Dendritic cell treated with granulocyte-macrophage colony-stimulating factor and Interleukin-4, amounts not matched to agents 40 ng/mL and 50 ng/mL, for 4 days (primary cell): Measurements from ENCODE around the gene PRR11.
"Not testable (repeated sequence)": the region's sequence is repeated elsewhere in the genome, so short reads cannot be mapped to it uniquely, and the experiment has no call there.

Experiments
- H3K27ac Mint-ChIP-seq: one replicate; pipeline ENCODE4 v1.8.0; 2022; ENCODE audit warnings: mild to moderate bottlenecking, mixed read lengths
- H3K27me3 Mint-ChIP-seq: one replicate; pipeline ENCODE4 v1.8.0; 2022; ENCODE audit warnings: mild to moderate bottlenecking, mixed read lengths
- H3K36me3 Mint-ChIP-seq: one replicate; pipeline ENCODE4 v1.8.0; 2022; ENCODE audit warnings: low read depth, mixed read lengths
- H3K4me1 Mint-ChIP-seq: one replicate; pipeline ENCODE4 v1.8.0; 2022; ENCODE audit warnings: low read depth, mixed read lengths
- H3K4me3 Mint-ChIP-seq: one replicate; pipeline ENCODE4 v1.8.0; 2022; ENCODE audit warnings: mild to moderate bottlenecking, moderate library complexity, mixed read lengths
- H3K9me3 Mint-ChIP-seq: one replicate; pipeline ENCODE4 v1.8.0; 2022; ENCODE audit warnings: mixed read lengths
- intact Hi-C: fragments of 100-400 bp; cut with micrococcal nuclease; formaldehyde crosslinking; loops from one replicate; pipeline ENCODE4 v1.15.0; 2022

Gene PRR11

GRCh38 chr17:59167571-59168001, 12.0 kb downstream of the PRR11 start:
- intact Hi-C loops, result no loop called here
- no peak overlapping the region for H3K27ac Mint-ChIP-seq
- H3K4me1 Mint-ChIP-seq, result peaks cover 16% of the 10 kb centered on the region
- no peak overlapping the region for H3K4me3 Mint-ChIP-seq
- no peaks in the 10 kb centered on the region for H3K27me3 Mint-ChIP-seq
- no peaks in the 10 kb centered on the region for H3K9me3 Mint-ChIP-seq
- H3K36me3 Mint-ChIP-seq, result peaks cover 17% of the 10 kb centered on the region

- Mint-ChIP-seq H3K4me3 (no peak overlapping the region), H3K27me3 (no peaks in the 10 kb centered on the region), H3K9me3 (no peaks in the 10 kb centered on the region), H3K27ac (no peak overlapping the region), H3K4me1 (no peaks in the 10 kb centered on the region), H3K36me3 (peaks cover 41% of the 10 kb centered on the region)
- intact Hi-C loops, result no loop called here
Observed at GRCh38 chr17:59172436-59173004, 17.0 kb downstream of the PRR11 start.

- Mint-ChIP-seq H3K4me1 (no peaks in the 10 kb centered on the region), H3K4me3 (no peak overlapping the region), H3K9me3 (no peaks in the 10 kb centered on the region), H3K27me3 (no peaks in the 10 kb centered on the region), H3K27ac (no peak overlapping the region), H3K36me3 (peaks cover 45% of the 10 kb centered on the region)
- intact Hi-C loops, result no loop called here
Observed at GRCh38 chr17:59174671-59175070, 19.1 kb downstream of the PRR11 start.

GRCh38 chr17:59175076-59175475, 19.5 kb downstream of the PRR11 start:
- no peaks in the 10 kb centered on the region for H3K27me3 Mint-ChIP-seq
- no peak overlapping the region for H3K4me3 Mint-ChIP-seq
- H3K27ac Mint-ChIP-seq, result no peak overlapping the region
- peaks cover 49% of the 10 kb centered on the region for H3K36me3 Mint-ChIP-seq
- intact Hi-C loops, result no loop called here
- H3K4me1 Mint-ChIP-seq, result no peaks in the 10 kb centered on the region
- no peaks in the 10 kb centered on the region for H3K9me3 Mint-ChIP-seq

GRCh38 chr17:59178266-59178985, 22.9 kb downstream of the PRR11 start:
- H3K4me3 Mint-ChIP-seq, result no peak overlapping the region
- H3K27me3 Mint-ChIP-seq, result no peaks in the 10 kb centered on the region
- H3K27ac Mint-ChIP-seq, result no peak overlapping the region
- peaks cover 50% of the 10 kb centered on the region for H3K36me3 Mint-ChIP-seq
- intact Hi-C loops, result no loop called here
- H3K4me1 Mint-ChIP-seq, result no peaks in the 10 kb centered on the region
- no peaks in the 10 kb centered on the region for H3K9me3 Mint-ChIP-seq

- H3K4me1 Mint-ChIP-seq, H3K27me3 Mint-ChIP-seq, H3K9me3 Mint-ChIP-seq, H3K27ac Mint-ChIP-seq, H3K4me3 Mint-ChIP-seq, intact Hi-C loops: not testable (repeated sequence)
- peaks cover 39% of the 10 kb centered on the region for H3K36me3 Mint-ChIP-seq
Observed at GRCh38 chr17:59179601-59180000, 24.1 kb downstream of the PRR11 start.

GRCh38 chr17:59180626-59181025, 25.1 kb downstream of the PRR11 start:
- intact Hi-C loops, result no loop called here
- Mint-ChIP-seq H3K4me1 (no peaks in the 10 kb centered on the region), H3K27ac (no peak overlapping the region), H3K36me3 (peaks cover 42% of the 10 kb centered on the region), H3K27me3 (no peaks in the 10 kb centered on the region), H3K4me3 (no peak overlapping the region), H3K9me3 (no peaks in the 10 kb centered on the region)

- Mint-ChIP-seq H3K4me3 (no peak overlapping the region), H3K36me3 (peaks cover 47% of the 10 kb centered on the region), H3K27ac (no peak overlapping the region), H3K9me3 (no peaks in the 10 kb centered on the region), H3K27me3 (no peaks in the 10 kb centered on the region), H3K4me1 (no peaks in the 10 kb centered on the region)
- intact Hi-C loops, result no loop called here
Observed at GRCh38 chr17:59181481-59181880, 25.9 kb downstream of the PRR11 start.

- H3K4me3 Mint-ChIP-seq, result no peak overlapping the region
- peaks cover 52% of the 10 kb centered on the region for H3K36me3 Mint-ChIP-seq
Observed at GRCh38 chr17:59185997-59186396, 30.5 kb downstream of the PRR11 start.

GRCh38 chr17:59186850-59187249, 31.3 kb downstream of the PRR11 start:
- intact Hi-C loops, result no loop called here

More at GRCh38 chr17:59185997-59186396, 30.5 kb downstream of the PRR11 start:
- Mint-ChIP-seq H3K4me1 (no peaks in the 10 kb centered on the region), H3K9me3 (no peaks in the 10 kb centered on the region), H3K27me3 (no peaks in the 10 kb centered on the region), H3K27ac (no peak overlapping the region)
- intact Hi-C loops, result no loop called here

GRCh38 chr17:59190806-59191205, 35.3 kb downstream of the PRR11 start:
- Mint-ChIP-seq H3K4me3 (no peak overlapping the region), H3K4me1 (no peaks in the 10 kb centered on the region), H3K9me3 (no peaks in the 10 kb centered on the region), H3K36me3 (peaks cover 52% of the 10 kb centered on the region), H3K27me3 (no peaks in the 10 kb centered on the region), H3K27ac (no peak overlapping the region)
- intact Hi-C loops, result no loop called here

More at GRCh38 chr17:59186850-59187249, 31.3 kb downstream of the PRR11 start:
- Mint-ChIP-seq H3K9me3 (no peaks in the 10 kb centered on the region), H3K4me1 (no peaks in the 10 kb centered on the region), H3K27me3 (no peaks in the 10 kb centered on the region), H3K4me3 (no peak overlapping the region), H3K27ac (no peak overlapping the region), H3K36me3 (peaks cover 51% of the 10 kb centered on the region)

GRCh38 chr17:59193336-59193862, 37.9 kb downstream of the PRR11 start:
- Mint-ChIP-seq H3K9me3 (no peaks in the 10 kb centered on the region), H3K36me3 (peaks cover 34% of the 10 kb centered on the region), H3K27me3 (no peaks in the 10 kb centered on the region), H3K4me1 (no peaks in the 10 kb centered on the region), H3K4me3 (no peak overlapping the region), H3K27ac (no peak overlapping the region)
- intact Hi-C loops, result no loop called here

GRCh38 chr17:59199398-59199797, 43.9 kb downstream of the PRR11 start:
- no peaks in the 10 kb centered on the region for H3K27me3 Mint-ChIP-seq
- intact Hi-C loops, result no loop called here
- peaks cover 22% of the 10 kb centered on the region for H3K36me3 Mint-ChIP-seq
- no peak overlapping the region for H3K4me3 Mint-ChIP-seq
- no peaks in the 10 kb centered on the region for H3K4me1 Mint-ChIP-seq
- no peaks in the 10 kb centered on the region for H3K9me3 Mint-ChIP-seq
- H3K27ac Mint-ChIP-seq, result no peak overlapping the region

GRCh38 chr17:59202320-59202719, 46.8 kb downstream of the PRR11 start:
- Mint-ChIP-seq H3K4me3 (no peak overlapping the region), H3K9me3 (no peaks in the 10 kb centered on the region), H3K4me1 (no peaks in the 10 kb centered on the region), H3K27ac (no peak overlapping the region), H3K27me3 (no peaks in the 10 kb centered on the region), H3K36me3 (peaks cover 18% of the 10 kb centered on the region)
- intact Hi-C loops, result no loop called here
